ENCODE results near the gene VTI1A. TPM values are rescaled to one million over a fixed set of nuclear protein-coding genes. Genes with fewer than 3 reads are reported as not detected.

Gene VTI1A
- total RNA-seq, 3 donors from 2014 or later = 53.7 to 65.6 (median 59.2) TPM

- intact Hi-C loops (cut with DNase I; ENCODE audit: low total_unique reads) = no loop called here
These were observed 251.3 kb downstream of the VTI1A start for GRCh38 chr10:112698133-112698817.

GRCh38 chr10:112698818-112699164, 251.8 kb downstream of the VTI1A start:
- intact Hi-C loops (cut with DNase I; ENCODE audit: low total_unique reads) = no loop called here
- TF ChIP-seq CTCF (IDR thresholded peaks at IDR 0.05) = no peak
- TF ChIP-seq POLR2A (IDR thresholded peaks at IDR 0.05) = no peak
- TF ChIP-seq POLR2AphosphoS5 (IDR thresholded peaks at IDR 0.05) = no peak
- no peaks in the 10 kb centered on the region for H3K36me3 ChIP-seq
- H3K4me1 ChIP-seq = no peaks in the 10 kb centered on the region
- no peak overlapping the region for H3K4me3 ChIP-seq
- no peaks in the 10 kb centered on the region for H3K27me3 ChIP-seq
- no peak for DNase-seq (ENCODE audit: low spot score in 2 of 2)
- H3K9me3 ChIP-seq = no peaks in the 10 kb centered on the region
- no peak overlapping the region for H3K27ac ChIP-seq

More at GRCh38 chr10:112698133-112698817, 251.3 kb downstream of the VTI1A start:
- DNase-seq (ENCODE audit: low spot score in 2 of 2) = no peak
- Histone ChIP-seq H3K27me3 (no peaks in the 10 kb centered on the region), H3K27ac (no peak overlapping the region), H3K4me3 (no peak overlapping the region), H3K36me3 (no peaks in the 10 kb centered on the region), H3K9me3 (no peaks in the 10 kb centered on the region), H3K4me1 (no peaks in the 10 kb centered on the region)
- TF ChIP-seq POLR2AphosphoS5 (IDR thresholded peaks at IDR 0.05) (no peak), POLR2A (IDR thresholded peaks at IDR 0.05) (no peak), CTCF (IDR thresholded peaks at IDR 0.05) (no peak)

DNA sequence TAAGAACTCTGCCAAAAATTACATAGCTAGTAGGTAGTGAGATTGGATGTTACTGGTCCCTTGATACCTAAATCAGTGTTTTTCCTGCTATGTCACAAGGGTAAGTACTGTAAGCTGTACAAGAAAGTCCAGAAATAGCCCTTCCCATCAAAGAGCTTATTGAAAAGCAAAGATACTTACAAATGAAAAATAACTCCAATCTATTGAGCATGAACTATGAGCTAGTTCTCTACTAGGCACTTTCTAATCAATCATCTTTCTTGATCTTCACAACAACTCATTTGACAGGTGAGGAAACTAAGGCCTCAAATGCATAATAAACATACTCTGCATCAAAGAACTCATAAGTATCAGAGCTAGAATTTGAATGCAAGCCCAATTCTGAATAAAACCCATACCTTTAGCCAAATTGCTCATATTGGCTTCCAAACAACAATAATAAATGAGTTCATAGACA, 253.2 kb downstream of the VTI1A start:
- H3K4me3 ChIP-seq = no peak overlapping the region
- DNase-seq (ENCODE audit: low spot score in 2 of 2) = no peak
- H3K27me3 ChIP-seq = no peaks in the 10 kb centered on the region
- H3K9me3 ChIP-seq = no peaks in the 10 kb centered on the region
- no peak overlapping the region for H3K27ac ChIP-seq
- no peaks in the 10 kb centered on the region for H3K36me3 ChIP-seq
- H3K4me1 ChIP-seq = no peaks in the 10 kb centered on the region
- intact Hi-C loops (cut with DNase I; ENCODE audit: low total_unique reads) = no loop called here
- TF ChIP-seq POLR2AphosphoS5 (IDR thresholded peaks at IDR 0.05) (no peak), CTCF (IDR thresholded peaks at IDR 0.05) (no peak), POLR2A (IDR thresholded peaks at IDR 0.05) (no peak)

DNA sequence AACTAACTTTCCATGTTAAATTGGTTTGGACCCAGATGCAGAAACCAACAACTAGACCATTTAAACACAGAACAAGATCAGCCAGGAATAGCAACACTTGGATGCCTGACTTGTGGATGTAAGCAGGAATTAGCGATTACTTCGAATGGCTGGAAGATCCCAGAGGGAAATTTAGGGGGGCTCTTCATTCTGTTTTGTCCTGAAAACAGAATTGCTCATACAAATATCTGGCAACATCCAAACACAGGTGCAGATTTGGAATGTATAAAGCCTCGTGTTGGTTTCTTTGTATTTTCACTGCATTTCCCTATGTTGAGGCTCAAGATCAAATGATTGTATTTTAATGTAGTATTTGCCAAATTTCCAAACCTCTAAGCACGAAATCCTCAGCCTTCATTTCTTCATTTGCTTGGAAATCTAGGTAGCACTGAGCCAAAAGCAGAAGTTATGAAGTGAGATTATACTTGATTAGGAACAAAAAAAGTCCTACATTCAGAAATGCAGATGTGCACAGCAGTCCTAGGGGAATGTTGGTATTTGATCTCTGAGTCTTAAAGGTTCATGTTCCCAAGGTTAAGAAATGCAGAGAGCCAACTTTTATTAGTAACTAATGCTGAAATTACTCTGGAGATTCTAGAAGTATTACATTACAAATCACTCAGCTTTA, 254.3 kb downstream of the VTI1A start:
- H3K36me3 ChIP-seq = no peaks in the 10 kb centered on the region
- no peaks in the 10 kb centered on the region for H3K4me1 ChIP-seq
- H3K27ac ChIP-seq = no peak overlapping the region
- H3K27me3 ChIP-seq = no peaks in the 10 kb centered on the region
- TF ChIP-seq POLR2A (IDR thresholded peaks at IDR 0.05) (no peak), POLR2AphosphoS5 (IDR thresholded peaks at IDR 0.05) (no peak), CTCF (IDR thresholded peaks at IDR 0.05) (no peak)
- intact Hi-C loops (cut with DNase I; ENCODE audit: low total_unique reads) = no loop called here
- H3K4me3 ChIP-seq = no peak overlapping the region
- DNase-seq (ENCODE audit: low spot score in 2 of 2) = no peak
- no peaks in the 10 kb centered on the region for H3K9me3 ChIP-seq

GRCh38 chr10:112701878-112702255, 254.9 kb downstream of the VTI1A start:
- no peak for DNase-seq (ENCODE audit: low spot score in 2 of 2)
- intact Hi-C loops (cut with DNase I; ENCODE audit: low total_unique reads) = no loop called here

More at GRCh38 chr10:112701878-112702255, 254.9 kb downstream of the VTI1A start:
- Histone ChIP-seq H3K27ac (peak overlapping the region in 1 of 2 donors; percentile 16), H3K4me1 (no peaks in the 10 kb centered on the region), H3K27me3 (no peaks in the 10 kb centered on the region), H3K36me3 (no peaks in the 10 kb centered on the region), H3K4me3 (no peak overlapping the region), H3K9me3 (no peaks in the 10 kb centered on the region)
- no peak for TF ChIP-seq CTCF (IDR thresholded peaks at IDR 0.05)
- no peak for TF ChIP-seq POLR2AphosphoS5 (IDR thresholded peaks at IDR 0.05)
- TF ChIP-seq POLR2A (IDR thresholded peaks at IDR 0.05) = no peak

All from breast epithelium (tissue), 4 donors.